ENCODE results near the gene NPHS2. TPM values are rescaled to one million over a fixed set of nuclear protein-coding genes. Genes with fewer than 3 reads are reported as not detected.

Gene NPHS2
- total RNA-seq, 4 donors from 2014 or later: not detected

DNA sequence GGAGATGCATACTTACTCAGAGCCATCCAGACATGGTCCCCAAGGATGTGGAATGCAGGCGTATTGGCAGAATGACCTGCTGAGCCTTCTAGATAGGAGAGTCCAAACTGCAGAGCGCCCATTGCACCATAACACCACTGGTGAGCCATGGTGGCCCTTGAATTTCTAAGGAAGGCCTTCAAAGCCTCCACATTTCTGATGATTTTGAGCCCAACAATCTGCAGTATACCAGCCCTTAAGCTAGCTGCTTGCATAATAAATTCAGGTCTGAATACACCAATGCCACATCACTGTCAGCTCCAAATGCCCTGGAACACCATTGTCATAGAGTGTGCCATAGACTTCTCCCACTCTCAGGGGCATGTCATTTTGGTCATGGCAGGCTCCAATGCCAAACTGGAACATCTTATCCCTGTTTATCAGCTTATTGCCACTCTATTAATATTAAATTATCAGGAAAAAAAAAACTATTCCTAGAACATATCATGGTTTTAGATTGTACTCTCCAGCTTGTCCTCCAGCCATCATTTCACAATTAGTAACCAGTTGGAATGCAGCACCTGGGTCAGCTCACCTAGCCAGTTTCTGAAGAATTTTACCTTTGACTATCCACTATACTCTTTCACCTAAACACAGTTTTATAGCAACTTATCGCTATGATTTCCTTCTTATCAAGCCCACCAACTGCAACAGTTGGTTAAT is 26.9 kb downstream of the NPHS2 start:
- Histone ChIP-seq H3K4me3 (no peak overlapping the region), H3K4me1 (no peaks in the 10 kb centered on the region), H3K27me3 (no peaks in the 10 kb centered on the region), H3K9me3 (no peaks in the 10 kb centered on the region), H3K27ac (replicated peaks in 1 of 4) (no peak overlapping the region), H3K36me3 (no peaks in the 10 kb centered on the region)
- WGBS: 87% methylated on average over 3 of the region's 3 CpGs
- intact Hi-C loops (cut with DNase I): no loop called here
- no peak for DNase-seq (ENCODE audit: extremely low spot score)
- no peak for TF ChIP-seq POLR2A (IDR thresholded peaks at IDR 0.05; ENCODE audit: low read depth)
- TF ChIP-seq CTCF (IDR thresholded peaks at IDR 0.05): no peak

GRCh38 chr1:179547021-179547535 is 28.7 kb downstream of the NPHS2 start:
- intact Hi-C loops (cut with DNase I): no loop called here
- Histone ChIP-seq H3K4me3 (no peak overlapping the region), H3K9me3 (no peaks in the 10 kb centered on the region), H3K27me3 (no peaks in the 10 kb centered on the region), H3K4me1 (no peaks in the 10 kb centered on the region), H3K27ac (replicated peaks in 1 of 4) (no peak overlapping the region), H3K36me3 (no peaks in the 10 kb centered on the region)
- DNase-seq (ENCODE audit: extremely low spot score): no peak
- WGBS: 64% methylated on average over 2 of the region's 2 CpGs
- no peak for TF ChIP-seq EP300 (IDR thresholded peaks at IDR 0.05)
- no peak for TF ChIP-seq POLR2A (IDR thresholded peaks at IDR 0.05; ENCODE audit: low read depth)
- TF ChIP-seq CTCF (IDR thresholded peaks at IDR 0.05): no peak
- TF ChIP-seq POLR2AphosphoS5 (IDR thresholded peaks at IDR 0.05): no peak

GRCh38 chr1:179545321-179545720 is 30.4 kb downstream of the NPHS2 start:
- H3K36me3 ChIP-seq: no peaks in the 10 kb centered on the region
- 33% methylated on average over 3 of the region's 3 CpGs for WGBS
- TF ChIP-seq POLR2AphosphoS5 (IDR thresholded peaks at IDR 0.05) (no peak), EP300 (IDR thresholded peaks at IDR 0.05) (no peak), CTCF (IDR thresholded peaks at IDR 0.05) (no peak), POLR2A (IDR thresholded peaks at IDR 0.05; ENCODE audit: low read depth) (no peak)
- H3K4me1 ChIP-seq: no peaks in the 10 kb centered on the region
- no peak overlapping the region for H3K4me3 ChIP-seq
- no peaks in the 10 kb centered on the region for H3K9me3 ChIP-seq
- H3K27me3 ChIP-seq: peaks cover 0 to 9% (median 0%) of the 10 kb centered on the region in 4 donors
- intact Hi-C loops (cut with DNase I): no loop called here
- no peak overlapping the region for H3K27ac ChIP-seq (replicated peaks in 1 of 4)
- no peak for DNase-seq (ENCODE audit: extremely low spot score)

GRCh38 chr1:179541774-179542173 is 34.0 kb downstream of the NPHS2 start:
- Histone ChIP-seq H3K27me3 (peaks cover 0 to 10% (median 0%) of the 10 kb centered on the region in 4 donors), H3K9me3 (no peaks in the 10 kb centered on the region), H3K4me3 (no peak overlapping the region), H3K36me3 (no peaks in the 10 kb centered on the region), H3K27ac (replicated peaks in 1 of 4) (no peak overlapping the region), H3K4me1 (no peaks in the 10 kb centered on the region)
- DNase-seq (ENCODE audit: extremely low spot score): no peak
- TF ChIP-seq POLR2A (IDR thresholded peaks at IDR 0.05; ENCODE audit: low read depth) (no peak), EP300 (IDR thresholded peaks at IDR 0.05) (no peak), CTCF (IDR thresholded peaks at IDR 0.05) (no peak), POLR2AphosphoS5 (IDR thresholded peaks at IDR 0.05) (no peak)
- intact Hi-C loops (cut with DNase I): no loop called here
- WGBS: 71% methylated on average over 2 of the region's 2 CpGs

DNA sequence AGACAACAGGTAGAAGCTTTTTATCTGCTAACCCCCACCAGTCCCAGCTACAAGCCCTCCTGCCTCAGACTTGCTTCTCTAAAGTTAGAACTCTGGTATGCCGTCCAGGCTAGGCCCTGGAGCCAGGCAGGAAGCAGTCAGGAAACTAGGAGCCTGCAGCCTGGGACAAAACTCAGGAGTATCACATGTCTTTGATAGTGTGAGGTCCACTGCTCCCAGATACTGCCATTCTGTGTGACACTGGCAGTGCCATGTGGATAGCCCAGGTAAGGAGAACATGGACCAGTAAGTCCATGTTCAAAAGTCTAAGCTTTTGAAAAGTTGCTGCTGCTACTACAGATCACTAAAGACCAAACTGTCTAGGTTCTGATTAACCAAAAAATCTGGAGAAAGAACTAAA is 45.4 kb downstream of the NPHS2 start:
- Histone ChIP-seq H3K27me3 (no peaks in the 10 kb centered on the region), H3K9me3 (no peaks in the 10 kb centered on the region), H3K36me3 (no peaks in the 10 kb centered on the region), H3K4me3 (no peak overlapping the region), H3K4me1 (no peaks in the 10 kb centered on the region), H3K27ac (replicated peaks in 1 of 4) (no peak overlapping the region)
- intact Hi-C loops (cut with DNase I): no loop called here
- 33% methylated on average over 1 of the region's 1 CpG for WGBS
- TF ChIP-seq CTCF (IDR thresholded peaks at IDR 0.05) (no peak), POLR2AphosphoS5 (IDR thresholded peaks at IDR 0.05) (no peak), POLR2A (IDR thresholded peaks at IDR 0.05; ENCODE audit: low read depth) (no peak), EP300 (IDR thresholded peaks at IDR 0.05) (no peak)
- no peak for DNase-seq (ENCODE audit: extremely low spot score)

All from esophagus muscularis mucosa (tissue), 4 donors.